Immature natural killer cell (primary cell): ENCODE measurements around the gene VAPA. TPM values are rescaled to one million over a fixed set of nuclear protein-coding genes. Genes with fewer than 3 reads are reported as not detected.

ENCODE experiments used
- DNase-seq, 3 donors: peaks; one replicate each; pipeline ENCODE4 v3.0.0; 2022; ENCODE audit warnings: mixed read lengths in 1 of 3
- H3K27ac Mint-ChIP-seq, 6 donors: one replicate each; pipeline ENCODE4 v1.8.0; 2020; ENCODE audit warnings: mixed read lengths in 6 of 6, mild to moderate bottlenecking in 5 of 6, inconsistent platforms in 4 of 6, moderate library complexity in 3 of 6
- H3K27me3 Mint-ChIP-seq, 3 donors: one replicate each; pipeline ENCODE4 v1.8.0; 2020 to 2021; ENCODE audit warnings: low read depth in 3 of 3, mild to moderate bottlenecking in 3 of 3, mixed read lengths in 3 of 3, moderate library complexity in 3 of 3, inconsistent platforms in 1 of 3
- H3K36me3 Mint-ChIP-seq, 3 donors: one replicate each; pipeline ENCODE4 v1.8.0; 2020; ENCODE audit warnings: mixed read lengths in 3 of 3, inconsistent platforms in 2 of 3, mild to moderate bottlenecking in 2 of 3
- H3K4me1 Mint-ChIP-seq, 2 donors: one replicate each; pipeline ENCODE4 v1.8.0; 2020; ENCODE audit warnings: inconsistent platforms in 2 of 2, mild to moderate bottlenecking in 2 of 2, mixed read lengths in 2 of 2, moderate library complexity in 1 of 2
- H3K4me3 Mint-ChIP-seq, 5 donors: one replicate each; pipeline ENCODE4 v1.8.0; 2020; ENCODE audit warnings: mild to moderate bottlenecking in 5 of 5, mixed read lengths in 5 of 5, inconsistent platforms in 3 of 5, moderate library complexity in 3 of 5
- H3K9me3 Mint-ChIP-seq, 6 donors: one replicate each; pipeline ENCODE4 v1.8.0; 2020; ENCODE audit warnings: mild to moderate bottlenecking in 6 of 6, mixed read lengths in 6 of 6, inconsistent platforms in 4 of 6, moderate library complexity in 3 of 6
- polyA plus RNA-seq, 3 donors: library from polyadenylated mRNA; unstranded; fragments of 300-500 nt; fragmentation: Illumina TruSeq; gene quantifications; one replicate each; pipeline ENCODE4 v1.2.3, GENCODE V29; 2021

Gene VAPA
- polyA plus RNA-seq, 3 donors from 2014 or later: 187 to 252 (median 235) TPM

DNA sequence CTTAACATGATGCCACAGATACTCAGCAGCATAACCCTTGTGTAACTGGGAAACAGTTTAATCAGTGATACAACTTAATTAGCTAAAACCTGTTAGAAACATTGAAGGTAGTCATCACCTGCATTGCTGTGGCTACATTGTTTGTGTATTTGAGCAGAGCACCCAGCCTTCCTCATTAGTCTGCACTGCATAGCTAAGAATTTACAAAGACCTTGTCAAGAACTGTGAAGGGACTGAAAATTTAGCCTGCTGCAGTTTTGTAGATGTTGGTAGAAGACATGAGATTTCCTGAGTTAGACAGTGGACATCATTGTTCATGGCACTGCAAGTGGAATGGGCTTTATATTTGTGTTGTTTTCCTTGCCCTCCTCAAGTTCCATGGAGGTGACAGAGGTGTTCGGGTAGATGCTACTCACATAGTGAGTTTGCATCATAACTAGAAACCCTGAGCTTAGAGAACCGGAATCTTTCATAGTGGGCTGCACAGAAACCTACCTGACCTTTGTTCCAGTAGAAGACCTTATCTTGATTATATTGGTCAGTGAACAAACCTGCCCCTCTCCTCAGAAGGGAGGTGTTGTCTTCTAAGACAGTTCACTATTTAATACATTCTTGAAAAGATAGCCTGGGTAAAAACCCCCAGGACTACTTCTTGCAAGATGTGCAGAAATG, 12.5 kb downstream of the VAPA start:
- Mint-ChIP-seq H3K27me3 (no peaks in the 10 kb centered on the region), H3K36me3 (no peaks in the 10 kb centered on the region), H3K4me3 (peak overlapping the region in 2 of 5 donors; percentile 1 to 14), H3K27ac (peak overlapping the region in 1 of 6 donors; percentile 23), H3K9me3 (no peaks in the 10 kb centered on the region), H3K4me1 (peaks cover 12 to 77% of the 10 kb centered on the region in 2 donors)
- DNase-seq: no peak

DNA sequence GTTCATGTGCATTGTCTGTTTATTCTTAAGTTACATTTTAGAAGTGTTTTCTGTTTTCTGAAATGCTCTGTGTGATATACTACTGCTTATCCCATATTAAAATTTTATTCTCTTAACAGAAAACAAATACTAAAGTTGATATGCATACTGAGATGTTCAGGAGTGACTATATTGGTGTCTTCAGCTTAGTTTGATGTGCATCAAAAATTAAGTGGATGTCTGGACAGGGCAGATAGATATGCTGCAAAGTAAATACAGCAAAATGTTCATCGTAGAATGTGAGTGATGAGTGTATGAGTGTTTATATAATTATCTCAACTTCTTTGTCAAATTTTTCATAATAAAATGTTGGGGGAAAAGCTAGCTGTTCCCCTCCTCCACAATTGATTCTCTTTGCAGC, 13.2 kb downstream of the VAPA start:
- Mint-ChIP-seq H3K9me3 (no peaks in the 10 kb centered on the region), H3K36me3 (no peaks in the 10 kb centered on the region), H3K27ac (peak overlapping the region in 2 of 6 donors; percentile 23 to 33), H3K4me3 (peak overlapping the region in 1 of 5 donors; percentile 14), H3K27me3 (no peaks in the 10 kb centered on the region), H3K4me1 (peaks cover 19 to 80% of the 10 kb centered on the region in 2 donors)
- DNase-seq: no peak

GRCh38 chr18:9927392-9928063, 13.7 kb downstream of the VAPA start:
- no peak for DNase-seq
- Mint-ChIP-seq H3K4me3 (peak overlapping the region in 1 of 5 donors; percentile 26), H3K27ac (peak overlapping the region in 1 of 6 donors; percentile 32), H3K36me3 (peaks cover 0 to 3% (median 0%) of the 10 kb centered on the region in 3 donors), H3K27me3 (no peaks in the 10 kb centered on the region), H3K9me3 (no peaks in the 10 kb centered on the region), H3K4me1 (peaks cover 24 to 80% of the 10 kb centered on the region in 2 donors)

DNA sequence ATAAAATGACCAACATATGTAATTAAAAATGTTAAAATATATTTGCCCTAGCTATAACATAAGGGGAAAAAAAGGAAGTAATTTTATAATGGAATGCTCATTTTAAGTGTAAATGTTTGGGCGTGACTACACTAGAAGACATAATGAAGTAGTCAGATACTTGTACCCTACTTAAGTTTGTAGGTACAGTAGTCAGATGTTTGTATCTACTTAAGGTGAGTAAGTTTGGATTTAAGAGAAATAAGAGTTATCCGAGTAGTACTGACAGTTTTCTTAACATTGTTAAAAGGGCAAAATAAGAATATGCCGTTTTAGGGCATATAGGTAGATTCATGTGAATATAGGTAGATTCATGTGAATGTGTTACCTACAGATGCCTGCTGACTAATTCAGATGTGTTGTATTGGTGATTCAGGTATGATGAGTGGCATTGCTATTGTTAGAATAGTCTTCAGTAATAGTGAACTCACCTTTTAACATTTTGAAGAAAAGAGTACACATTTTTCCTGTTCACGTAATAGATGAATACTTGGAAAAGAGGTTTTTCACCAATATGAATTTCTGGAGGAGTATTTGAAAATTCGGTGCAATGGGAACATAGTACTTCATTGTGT, 14.9 kb downstream of the VAPA start:
- Mint-ChIP-seq H3K27ac (peak overlapping the region in 1 of 6 donors; percentile 9), H3K9me3 (no peaks in the 10 kb centered on the region), H3K27me3 (no peaks in the 10 kb centered on the region), H3K4me3 (peak overlapping the region in 2 of 5 donors; percentile 10 to 14), H3K4me1 (peaks cover 35 to 78% of the 10 kb centered on the region in 2 donors), H3K36me3 (peaks cover 0 to 5% (median 0%) of the 10 kb centered on the region in 3 donors)
- no peak for DNase-seq

GRCh38 chr18:9930299-9930884, 16.6 kb downstream of the VAPA start:
- H3K36me3 Mint-ChIP-seq: peaks cover 0 to 5% (median 3%) of the 10 kb centered on the region in 3 donors
- peaks cover 41 to 64% of the 10 kb centered on the region in 2 donors for H3K4me1 Mint-ChIP-seq
- no peaks in the 10 kb centered on the region for H3K9me3 Mint-ChIP-seq
- DNase-seq: no peak
- no peak overlapping the region for H3K27ac Mint-ChIP-seq
- no peak overlapping the region for H3K4me3 Mint-ChIP-seq
- H3K27me3 Mint-ChIP-seq: no peaks in the 10 kb centered on the region

GRCh38 chr18:9931146-9931545, 17.3 kb downstream of the VAPA start:
- peak overlapping the region in 1 of 6 donors; percentile 45 for H3K27ac Mint-ChIP-seq
- no peak for DNase-seq
- H3K4me3 Mint-ChIP-seq: no peak overlapping the region
- peaks cover 0 to 5% (median 3%) of the 10 kb centered on the region in 3 donors for H3K36me3 Mint-ChIP-seq
- H3K4me1 Mint-ChIP-seq: peaks cover 41 to 57% of the 10 kb centered on the region in 2 donors
- H3K27me3 Mint-ChIP-seq: no peaks in the 10 kb centered on the region
- H3K9me3 Mint-ChIP-seq: no peaks in the 10 kb centered on the region

GRCh38 chr18:9931678-9932077, 17.9 kb downstream of the VAPA start:
- H3K4me3 Mint-ChIP-seq: no peak overlapping the region
- H3K9me3 Mint-ChIP-seq: no peaks in the 10 kb centered on the region
- peak overlapping the region in 1 of 6 donors; percentile 11 for H3K27ac Mint-ChIP-seq
- DNase-seq: no peak
- peaks cover 41 to 51% of the 10 kb centered on the region in 2 donors for H3K4me1 Mint-ChIP-seq
- H3K36me3 Mint-ChIP-seq: peaks cover 0 to 9% (median 3%) of the 10 kb centered on the region in 3 donors
- peaks cover 0 to 2% (median 0%) of the 10 kb centered on the region in 3 donors for H3K27me3 Mint-ChIP-seq

DNA sequence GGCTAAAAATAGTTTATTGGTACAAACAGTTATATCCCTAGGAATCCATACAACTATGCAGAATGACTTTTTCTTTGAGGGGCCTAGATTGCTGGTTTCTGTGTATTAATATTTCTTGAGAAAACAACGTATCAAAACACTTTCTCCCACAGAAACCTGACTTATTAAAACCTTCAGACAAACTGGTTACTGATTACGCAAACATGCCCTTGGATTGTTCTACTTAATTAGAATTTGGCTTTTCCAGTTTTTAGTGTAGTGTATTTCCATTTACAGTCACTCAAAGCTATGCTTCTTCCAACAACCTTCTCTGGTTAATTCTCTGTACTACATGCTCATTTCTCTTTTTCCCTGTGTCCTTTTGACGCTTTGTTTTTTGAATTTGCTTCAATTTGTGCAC, 20.0 kb downstream of the VAPA start:
- no peak for DNase-seq
- peaks cover 32 to 47% of the 10 kb centered on the region in 2 donors for H3K4me1 Mint-ChIP-seq
- peaks cover 3 to 24% (median 6%) of the 10 kb centered on the region in 3 donors for H3K36me3 Mint-ChIP-seq
- H3K4me3 Mint-ChIP-seq: no peak overlapping the region
- H3K27me3 Mint-ChIP-seq: peaks cover 0 to 2% (median 0%) of the 10 kb centered on the region in 3 donors
- H3K27ac Mint-ChIP-seq: no peak overlapping the region
- H3K9me3 Mint-ChIP-seq: no peaks in the 10 kb centered on the region

- H3K36me3 Mint-ChIP-seq: peaks cover 3 to 25% (median 6%) of the 10 kb centered on the region in 3 donors
- H3K9me3 Mint-ChIP-seq: no peaks in the 10 kb centered on the region
- H3K4me3 Mint-ChIP-seq: no peak overlapping the region
- DNase-seq: no peak
- H3K27me3 Mint-ChIP-seq: peaks cover 0 to 2% (median 0%) of the 10 kb centered on the region in 3 donors
- H3K27ac Mint-ChIP-seq: no peak overlapping the region
- H3K4me1 Mint-ChIP-seq: peaks cover 28 to 47% of the 10 kb centered on the region in 2 donors
Measured at GRCh38 chr18:9934274-9934673, 20.5 kb downstream of the VAPA start.

GRCh38 chr18:9941103-9941502, 27.3 kb downstream of the VAPA start:
- DNase-seq: no peak
- Mint-ChIP-seq H3K27ac (no peak overlapping the region), H3K4me3 (no peak overlapping the region), H3K27me3 (peaks cover 0 to 7% (median 0%) of the 10 kb centered on the region in 3 donors), H3K36me3 (peaks cover 4 to 46% (median 11%) of the 10 kb centered on the region in 3 donors), H3K9me3 (no peaks in the 10 kb centered on the region), H3K4me1 (peaks cover 7 to 28% of the 10 kb centered on the region in 2 donors)

- Mint-ChIP-seq H3K27me3 (peaks cover 0 to 5% (median 0%) of the 10 kb centered on the region in 3 donors), H3K9me3 (no peaks in the 10 kb centered on the region), H3K4me3 (no peak overlapping the region), H3K27ac (no peak overlapping the region), H3K36me3 (peaks cover 4 to 45% (median 16%) of the 10 kb centered on the region in 3 donors), H3K4me1 (peaks cover 7 to 28% of the 10 kb centered on the region in 2 donors)
- no peak for DNase-seq
Measured at GRCh38 chr18:9941660-9942059, 27.8 kb downstream of the VAPA start.

DNA sequence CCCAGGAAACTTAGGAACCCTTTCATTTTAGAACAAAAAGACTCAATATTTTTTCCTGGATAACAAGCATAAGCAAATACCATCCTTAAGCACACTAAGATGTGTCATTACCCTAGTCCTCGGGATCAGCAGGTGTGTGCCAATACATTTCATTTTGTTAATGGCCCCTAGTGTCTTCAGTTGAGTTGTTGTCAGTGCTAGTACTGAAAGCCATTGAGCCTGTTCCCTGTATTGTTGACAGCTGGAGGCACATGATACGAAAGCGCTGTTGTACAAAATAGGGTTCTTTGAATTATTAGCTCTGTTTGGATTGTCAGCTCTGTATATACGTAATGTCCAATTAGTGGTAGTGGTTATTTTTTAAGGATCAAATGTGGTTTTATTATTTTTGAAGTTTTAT, 29.5 kb downstream of the VAPA start:
- no peak overlapping the region for H3K27ac Mint-ChIP-seq
- H3K36me3 Mint-ChIP-seq: peaks cover 4 to 39% (median 9%) of the 10 kb centered on the region in 3 donors
- DNase-seq: no peak
- no peaks in the 10 kb centered on the region for H3K9me3 Mint-ChIP-seq
- peaks cover 0 to 6% (median 0%) of the 10 kb centered on the region in 3 donors for H3K27me3 Mint-ChIP-seq
- H3K4me1 Mint-ChIP-seq: peaks cover 7 to 22% of the 10 kb centered on the region in 2 donors
- H3K4me3 Mint-ChIP-seq: no peak overlapping the region

- Mint-ChIP-seq H3K36me3 (peaks cover 9 to 31% (median 11%) of the 10 kb centered on the region in 3 donors), H3K4me3 (no peak overlapping the region), H3K27ac (no peak overlapping the region), H3K4me1 (peaks cover 3 to 17% of the 10 kb centered on the region in 2 donors), H3K27me3 (peaks cover 0 to 6% (median 0%) of the 10 kb centered on the region in 3 donors), H3K9me3 (no peaks in the 10 kb centered on the region)
- no peak for DNase-seq
Measured at GRCh38 chr18:9944805-9945204, 31.0 kb downstream of the VAPA start.
